A549 (cell line): Measurements from ENCODE around the gene KNDC1. TPM values are rescaled to one million over a fixed set of nuclear protein-coding genes. Genes with fewer than 3 reads are reported as not detected.

ENCODE experiments used
- ATAC-seq, 2 experiments: fragments of 200-7000 bp in 1 of 2; fragments of >200 bp in 1 of 2; cut with Nextera tagmentation in 1 of 2; cut with Tn5 transposase in 1 of 2; 3 replicates each; pipeline versions ENCODE4 v1.8.0 to v1.9.1; 2018 to 2020; ENCODE audit warnings: mild to moderate bottlenecking in 1 of 2, moderate library complexity in 1 of 2
- CTCF ChIA-PET: fragments of 300-600 bp; sonication (Branson Sonifier 250); formaldehyde crosslinking; extraction: SDS; loops from one replicate; lab custom pipeline; 2021; ENCODE audit warnings: antibody characterized with exemption, inconsistent platforms; lab: Yijun Ruan, JAX
- POLR2A ChIA-PET: fragments of 350-600 bp; formaldehyde crosslinking; extraction: SDS; loops from one replicate; lab custom pipeline; 2021; ENCODE audit warnings: antibody characterized with exemption, inconsistent platforms; lab: Yijun Ruan, JAX
- DNase-seq, 2 experiments: peaks; one replicate each; pipeline versions ENCODE4 v3.0.0 to v3.0.0-alpha.2; 2011 to 2016; ENCODE audit warnings: low read depth in 1 of 2, low spot score in 1 of 2
- FAIRE-seq: peaks from 2 replicates; lab custom pipeline; 2011; peaks lifted over from hg19 to GRCh38; lab: Jason Lieb, UNC
- H3K27ac ChIP-seq, 2 experiments: fragments of >200 bp; sonication (Bioruptor Twin); formaldehyde crosslinking; 3 replicates each; pipeline ENCODE4 v1.5.1; 2016 to 2017
- H3K4me1 ChIP-seq: fragments of >200 bp; sonication (Bioruptor Twin); formaldehyde crosslinking; 3 replicates; pipeline ENCODE4 v1.6.1; 2016
- H3K4me2 ChIP-seq: fragments of >200 bp; sonication (Bioruptor Twin); formaldehyde crosslinking; 3 replicates; pipeline ENCODE4 v1.6.1; 2016
- H3K4me3 ChIP-seq: fragments of >200 bp; sonication (Bioruptor Twin); formaldehyde crosslinking; 3 replicates; pipeline ENCODE4 v1.5.1; 2016
- H3K9me3 ChIP-seq: fragments of >200 bp; sonication (Bioruptor Twin); formaldehyde crosslinking; 3 replicates; pipeline ENCODE4 v1.6.1; 2016
- ATOH8 ChIP-seq: fragments of 250-450 bp; sonication (Bioruptor Pico); IDR thresholded peaks from 2 replicates; pipeline ENCODE4 v1.5.0; 2020; ENCODE audit warnings: low read depth, mild to moderate bottlenecking, moderate library complexity
- BCL3 ChIP-seq: fragments of >200 bp; sonication (Bioruptor Twin); formaldehyde crosslinking; IDR thresholded peaks from 3 replicates; pipeline ENCODE4 v1.6.1; 2016
- BHLHE40 ChIP-seq: IDR thresholded peaks from 2 replicates; pipeline ENCODE4 v1.6.1; 2012; ENCODE audit warnings: low read depth, low read length, inconsistent platforms
- E2F6 ChIP-seq: IDR thresholded peaks from 2 replicates; pipeline ENCODE4 v1.6.1; 2012; ENCODE audit warnings: low read depth, borderline replicate concordance
- ELK1 ChIP-seq: fragments of 150-350 bp; IDR thresholded peaks from 2 replicates; pipeline ENCODE4 v1.6.1; 2014; ENCODE audit warnings: low read depth, mild to moderate bottlenecking, low read length
- EP300 ChIP-seq, 2 experiments: fragments of >200 bp; sonication (Bioruptor Twin); formaldehyde crosslinking; IDR thresholded peaks; 2 replicates in 1 of 2; 3 replicates in 1 of 2; pipeline ENCODE4 v1.6.1; 2016 to 2017
- ESRRA ChIP-seq: fragments of 150-350 bp; IDR thresholded peaks from 2 replicates; pipeline ENCODE4 v1.6.1; 2014; ENCODE audit warnings: mild to moderate bottlenecking, low read length, borderline replicate concordance
- FOSB ChIP-seq: fragments of 250-450 bp; sonication (Bioruptor Pico); IDR thresholded peaks from 2 replicates; pipeline ENCODE4 v1.5.0; 2020; ENCODE audit warnings: mild to moderate bottlenecking, moderate library complexity
- HDAC2 ChIP-seq: fragments of 200-600 bp; sonication (generic); IDR thresholded peaks from 2 replicates; pipeline ENCODE4 v1.6.1; 2016
- HMGXB4 ChIP-seq: fragments of 250-450 bp; sonication (Bioruptor Pico); IDR thresholded peaks from 2 replicates; pipeline ENCODE4 v1.5.0; 2021; ENCODE audit warnings: mild to moderate bottlenecking, moderate library complexity, borderline replicate concordance
- MAX ChIP-seq: IDR thresholded peaks from 2 replicates; pipeline ENCODE4 v1.6.1; 2012
- MAZ ChIP-seq: fragments of 150-350 bp; IDR thresholded peaks from 2 replicates; pipeline ENCODE4 v1.6.1; 2014; ENCODE audit warnings: antibody characterized with exemption, low read depth, low read length, borderline replicate concordance
- NFE2L2 ChIP-seq: fragments of 150-350 bp; conservative IDR thresholded peaks from 2 replicates; pipeline ENCODE4 v1.6.1; 2014; ENCODE audit warnings: low read length
- POLR2AphosphoS2 ChIP-seq: conservative IDR thresholded peaks from 2 replicates; pipeline ENCODE4 v1.6.1; 2012; ENCODE audit warnings: low read length, improper control_type of control experiment, inconsistent platforms
- RFX5 ChIP-seq: fragments of 450-650 bp; IDR thresholded peaks from 2 replicates; pipeline ENCODE4 v1.7.1; 2014; ENCODE audit warnings: antibody characterized with exemption, mild to moderate bottlenecking, moderate library complexity
- RNF2 ChIP-seq: fragments of 200-600 bp; sonication (generic); IDR thresholded peaks from 2 replicates; pipeline ENCODE4 v1.6.1; 2016; ENCODE audit warnings: low read depth, mild to moderate bottlenecking, antibody characterized with exemption, moderate library complexity, borderline replicate concordance
- ZNF302 ChIP-seq: fragments of 250-450 bp; sonication (Bioruptor Pico); IDR thresholded peaks from 2 replicates; pipeline ENCODE4 v1.9.0; 2021; ENCODE audit warnings: inconsistent platforms, mild to moderate bottlenecking, moderate library complexity
- ZSCAN20 ChIP-seq: fragments of 250-450 bp; sonication (Bioruptor Pico); IDR thresholded peaks from 2 replicates; pipeline ENCODE4 v1.8.0; 2022; ENCODE audit warnings: mild to moderate bottlenecking, moderate library complexity
- WGBS: methylation state at CpG from one replicate; pipeline ENCODE4 v1.1.6; 2017; ENCODE audit errors: missing lambda C conversion rate; 5-methylcytosine and 5-hydroxymethylcytosine counted together
- polyA plus RNA-seq, 4 experiments: library from polyadenylated mRNA; depleted of rRNA in 3 of 4; stranded (reverse); fragments of >200 nt; fragmentation: RNase III in 1 of 4; extraction: RNeasy Plus Mini Kit Qiagen cat#74134 plus additional on column Dnase treatment in 1 of 4; gene quantifications; 2 replicates in 3 of 4; 3 replicates in 1 of 4; pipeline ENCODE4 v1.2.3, GENCODE V29; 2011 to 2017
- TF ChIP-seq, protein P1 (sequence below): fragments of >200 bp; sonication (Bioruptor Twin); formaldehyde crosslinking; IDR thresholded peaks from 3 replicates; pipeline ENCODE4 v1.5.1; 2016
- TF ChIP-seq, protein P2 (sequence below): fragments of 450-650 bp; IDR thresholded peaks from 2 replicates; pipeline ENCODE4 v1.6.1; 2014; ENCODE audit warnings: antibody characterized with exemption

The KNDC1 gene
- polyA plus RNA-seq, 2 of the 4 experiments (the other 2 are of a cell fraction), result 0.56 to 0.63 TPM

DNA sequence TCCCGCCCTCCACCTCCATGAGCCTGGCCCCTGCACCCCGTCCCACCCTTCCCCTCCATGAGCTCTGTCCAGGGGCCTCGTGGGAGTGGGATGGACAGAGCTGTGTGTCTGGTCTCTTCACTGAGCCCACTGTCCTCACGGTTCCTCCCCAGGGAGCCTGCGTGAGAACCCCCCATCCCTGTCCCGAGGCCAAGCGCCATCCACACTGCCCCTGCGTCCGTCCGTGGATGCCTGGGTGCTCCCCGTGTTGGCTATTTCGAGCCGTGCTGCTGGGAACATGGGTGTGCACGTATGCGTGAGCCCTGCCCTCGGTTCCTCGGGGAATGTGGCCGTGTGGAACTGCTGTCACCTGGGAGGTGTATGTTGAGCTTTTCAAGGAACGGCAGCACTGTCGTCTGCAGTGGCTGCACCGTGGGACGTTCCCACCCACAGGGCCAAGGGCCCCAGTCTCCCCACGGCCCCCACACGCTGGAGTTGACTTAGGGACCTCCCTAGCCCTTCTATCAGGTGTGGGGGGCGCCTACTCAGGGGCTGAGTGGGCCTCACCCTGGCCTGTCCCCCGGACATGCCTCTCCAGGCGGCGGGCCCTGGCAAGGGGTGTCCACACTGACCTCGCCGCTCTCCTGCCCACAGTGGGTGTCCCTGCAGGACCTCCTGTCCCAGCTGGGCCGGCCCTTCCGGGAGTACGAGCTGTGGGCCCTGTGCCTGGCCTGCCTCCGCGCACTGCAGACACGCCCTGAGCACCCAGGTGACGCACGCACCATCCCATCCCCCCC lies 28.1 kb downstream of the KNDC1 start:
- POLR2A ChIA-PET, result no interaction called here
- Histone ChIP-seq H3K27ac (no peak overlapping the region), H3K4me3 (no peak overlapping the region), H3K4me2 (no peak overlapping the region), H3K4me1 (no peaks in the 10 kb centered on the region), H3K9me3 (peaks cover 12% of the 10 kb centered on the region; the same call in 2 of the 3 replicates)
- TF ChIP-seq NFE2L2, result no peak
- TF ChIP-seq, protein P1, sequence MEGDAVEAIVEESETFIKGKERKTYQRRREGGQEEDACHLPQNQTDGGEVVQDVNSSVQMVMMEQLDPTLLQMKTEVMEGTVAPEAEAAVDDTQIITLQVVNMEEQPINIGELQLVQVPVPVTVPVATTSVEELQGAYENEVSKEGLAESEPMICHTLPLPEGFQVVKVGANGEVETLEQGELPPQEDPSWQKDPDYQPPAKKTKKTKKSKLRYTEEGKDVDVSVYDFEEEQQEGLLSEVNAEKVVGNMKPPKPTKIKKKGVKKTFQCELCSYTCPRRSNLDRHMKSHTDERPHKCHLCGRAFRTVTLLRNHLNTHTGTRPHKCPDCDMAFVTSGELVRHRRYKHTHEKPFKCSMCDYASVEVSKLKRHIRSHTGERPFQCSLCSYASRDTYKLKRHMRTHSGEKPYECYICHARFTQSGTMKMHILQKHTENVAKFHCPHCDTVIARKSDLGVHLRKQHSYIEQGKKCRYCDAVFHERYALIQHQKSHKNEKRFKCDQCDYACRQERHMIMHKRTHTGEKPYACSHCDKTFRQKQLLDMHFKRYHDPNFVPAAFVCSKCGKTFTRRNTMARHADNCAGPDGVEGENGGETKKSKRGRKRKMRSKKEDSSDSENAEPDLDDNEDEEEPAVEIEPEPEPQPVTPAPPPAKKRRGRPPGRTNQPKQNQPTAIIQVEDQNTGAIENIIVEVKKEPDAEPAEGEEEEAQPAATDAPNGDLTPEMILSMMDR, result no peak
- no peak for TF ChIP-seq ZSCAN20
- TF ChIP-seq ESRRA, result no peak
- TF ChIP-seq RNF2, result no peak
- no peak for TF ChIP-seq ATOH8 (CRISPR knock-in tag)
- TF ChIP-seq HDAC2, result no peak
- no peak for TF ChIP-seq BCL3
- no peak for TF ChIP-seq EP300 (IDR thresholded peaks at IDR 0.05)
- TF ChIP-seq ZNF302, result no peak
- TF ChIP-seq BHLHE40, result no peak
- no peak for TF ChIP-seq HMGXB4 (CRISPR knock-in tag)
- no peak for TF ChIP-seq RFX5
- TF ChIP-seq, protein P2, sequence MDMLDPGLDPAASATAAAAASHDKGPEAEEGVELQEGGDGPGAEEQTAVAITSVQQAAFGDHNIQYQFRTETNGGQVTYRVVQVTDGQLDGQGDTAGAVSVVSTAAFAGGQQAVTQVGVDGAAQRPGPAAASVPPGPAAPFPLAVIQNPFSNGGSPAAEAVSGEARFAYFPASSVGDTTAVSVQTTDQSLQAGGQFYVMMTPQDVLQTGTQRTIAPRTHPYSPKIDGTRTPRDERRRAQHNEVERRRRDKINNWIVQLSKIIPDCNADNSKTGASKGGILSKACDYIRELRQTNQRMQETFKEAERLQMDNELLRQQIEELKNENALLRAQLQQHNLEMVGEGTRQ, result no peak
- TF ChIP-seq POLR2AphosphoS2, result no peak
- TF ChIP-seq ELK1, result no peak
- no peak for TF ChIP-seq MAZ
- no peak for TF ChIP-seq MAX
- no peak for TF ChIP-seq FOSB (CRISPR knock-in tag)
- no peak for TF ChIP-seq E2F6
- no peak for DNase-seq
- CTCF ChIA-PET, result no interaction called here
- WGBS, result 70% methylated on average over 24 of the region's 38 CpGs
- no peak for ATAC-seq
- FAIRE-seq, result no peak
